NCI-H748 (cell line): ENCODE measurements around the gene SORCS2.
A peak's percentile ranks its signal among the peaks of the same experiment; 100 is the strongest.

ENCODE experiments used
- DNase-seq: peaks from one replicate; lab custom pipeline; 2025; ENCODE audit not compliant: unreplicated experiment; lab: John Stamatoyannopoulos, UW

SORCS2 gene

GRCh38 chr4:7622371-7622770, 430.0 kb downstream of the SORCS2 start:
- no peak for DNase-seq

- DNase-seq, result no peak
Observed at GRCh38 chr4:7623468-7623867, 431.1 kb downstream of the SORCS2 start.

- peak; percentile 26 for DNase-seq
Observed at GRCh38 chr4:7624396-7624980, 432.1 kb downstream of the SORCS2 start.

- DNase-seq, result no peak
Observed at GRCh38 chr4:7625071-7625470, 432.7 kb downstream of the SORCS2 start.

GRCh38 chr4:7626531-7626930, 434.2 kb downstream of the SORCS2 start:
- no peak for DNase-seq

- DNase-seq, result no peak
Observed at GRCh38 chr4:7627251-7628250, 435.2 kb downstream of the SORCS2 start.

- no peak for DNase-seq
Observed at GRCh38 chr4:7628432-7628831, 436.1 kb downstream of the SORCS2 start.

- no peak for DNase-seq
Observed at GRCh38 chr4:7629501-7630254, 437.3 kb downstream of the SORCS2 start.

GRCh38 chr4:7630568-7631287, 438.4 kb downstream of the SORCS2 start:
- DNase-seq, result no peak

- no peak for DNase-seq
Observed at GRCh38 chr4:7631288-7632014, 439.1 kb downstream of the SORCS2 start.

GRCh38 chr4:7632341-7632740, 440.0 kb downstream of the SORCS2 start:
- no peak for DNase-seq

GRCh38 chr4:7632971-7633370, 440.6 kb downstream of the SORCS2 start:
- no peak for DNase-seq

- DNase-seq, result peak; percentile 18
Observed at GRCh38 chr4:7634661-7635251, 442.4 kb downstream of the SORCS2 start.

GRCh38 chr4:7635445-7636239, 443.3 kb downstream of the SORCS2 start:
- DNase-seq, result peak; percentile 39

GRCh38 chr4:7636240-7636508, 443.8 kb downstream of the SORCS2 start:
- no peak for DNase-seq

GRCh38 chr4:7637139-7637538, 444.8 kb downstream of the SORCS2 start:
- DNase-seq, result no peak

GRCh38 chr4:7637971-7638370, 445.6 kb downstream of the SORCS2 start:
- DNase-seq, result no peak

GRCh38 chr4:7638489-7638888, 446.2 kb downstream of the SORCS2 start:
- no peak for DNase-seq
